CD4-positive, alpha-beta T cell treated with Interleukin-21 for 1 hour (primary cell): Measurements from ENCODE around the gene MYNN.

Experiments used
- DNase-seq: peaks from one replicate; pipeline ENCODE4 v3.0.0-alpha.2; 2020

The MYNN gene

DNA sequence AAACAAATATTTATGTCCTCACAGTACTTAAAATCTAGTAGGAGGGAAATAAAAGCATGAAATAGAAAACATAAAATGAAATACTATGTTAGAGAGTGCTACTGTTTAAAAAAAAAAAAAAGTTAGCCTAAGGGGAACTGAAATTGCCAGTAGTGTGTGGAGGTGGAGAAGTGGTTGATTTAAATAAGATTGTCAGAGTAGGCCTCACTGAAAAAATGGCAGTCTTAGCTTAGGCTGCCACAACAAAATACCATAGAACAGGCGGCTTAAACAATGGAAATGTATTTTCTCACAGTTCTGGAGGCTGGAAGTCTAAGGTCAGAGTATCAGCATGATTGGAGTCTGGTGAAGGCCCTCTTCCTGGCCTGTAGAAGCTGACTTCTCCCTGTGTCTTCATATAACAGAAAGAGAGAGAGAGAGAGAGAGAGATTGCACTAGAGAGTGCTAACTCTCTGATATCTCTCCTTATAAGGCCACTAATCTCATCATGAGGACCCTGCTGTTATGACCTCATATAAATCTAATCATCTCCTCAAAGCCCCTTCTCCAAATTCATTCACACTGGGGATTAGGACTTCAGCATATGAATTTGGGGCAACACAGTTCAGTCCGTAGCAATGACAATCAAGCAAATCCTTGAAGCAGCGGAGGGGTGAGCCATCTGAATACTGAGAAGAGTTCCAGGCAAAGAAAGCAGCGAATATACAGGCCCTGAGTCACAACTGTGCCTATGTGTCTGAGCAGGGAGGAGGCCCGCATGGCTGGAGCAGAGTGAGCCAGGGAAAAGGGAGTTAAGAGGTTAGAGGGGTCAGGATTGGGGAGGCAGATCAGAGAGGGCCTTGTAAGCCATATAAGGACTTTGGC lies 63.1 kb downstream of the MYNN start:
- no peak for DNase-seq

DNA sequence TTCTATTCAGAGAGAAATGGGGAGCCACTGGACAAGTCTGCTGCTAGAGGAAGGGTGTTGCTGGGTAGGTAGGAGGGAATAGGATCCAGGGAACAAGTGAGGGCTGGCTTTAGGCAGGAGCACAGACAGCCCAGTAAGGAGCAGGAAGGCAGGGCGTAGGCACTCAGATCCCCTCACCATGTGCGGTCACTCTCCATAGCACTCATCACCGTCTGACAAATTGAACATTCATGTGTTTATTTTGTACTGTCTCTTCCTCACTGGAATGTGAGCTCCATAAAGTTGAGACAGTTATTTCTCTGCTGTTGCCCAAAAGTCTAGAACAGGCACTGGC lies 63.7 kb downstream of the MYNN start:
- DNase-seq = no peak

DNA sequence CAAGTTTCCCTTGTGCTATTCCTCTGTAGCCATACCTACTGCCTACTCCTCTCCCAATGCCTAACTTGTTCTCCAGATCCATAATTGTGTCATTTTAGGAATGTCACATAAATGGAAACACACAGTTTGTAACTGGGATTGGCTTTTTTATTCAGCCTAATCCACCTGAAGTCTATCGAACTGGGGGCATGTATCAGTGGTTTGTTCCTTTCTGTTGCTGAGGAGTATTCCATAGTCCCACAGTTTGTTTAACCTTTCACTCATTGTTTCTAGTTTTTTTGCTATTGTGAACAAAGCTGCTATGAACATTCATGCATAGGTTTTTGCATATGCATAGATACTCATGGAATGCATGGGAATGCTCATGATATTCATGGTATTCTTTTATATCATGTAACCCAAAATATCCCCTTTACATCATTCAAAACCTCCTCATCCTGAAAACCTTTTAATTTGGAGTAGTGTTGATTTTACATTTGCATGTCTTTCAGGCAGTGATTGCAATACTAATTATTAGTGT lies 65.4 kb downstream of the MYNN start:
- no peak for DNase-seq
